GM12891 (cell line): ENCODE measurements around the gene SLC8A3.

Experiments used
- DNase-seq: peaks from one replicate; pipeline ENCODE4 v3.0.0; 2011; ENCODE audit warnings: low spot score; ENCODE audit not compliant: insufficient read length
- FAIRE-seq: peaks from 2 replicates; lab custom pipeline; 2011; peaks lifted over from hg19 to GRCh38; lab: Jason Lieb, UNC
- PAX5 ChIP-seq: IDR thresholded peaks from 2 replicates; pipeline ENCODE4 v1.6.1; 2011; ENCODE audit warnings: low read length, moderate library complexity, mild to moderate bottlenecking; ENCODE audit not compliant: insufficient read depth, severe bottlenecking
- POLR2A ChIP-seq: IDR thresholded peaks from 2 replicates; pipeline ENCODE4 v1.6.1; 2011; ENCODE audit warnings: low read depth, low read length, control low read depth
- POLR2AphosphoS5 ChIP-seq: IDR thresholded peaks from 2 replicates; pipeline ENCODE4 v1.6.1; 2011; ENCODE audit warnings: low read depth, low read length, control low read depth
- POU2F2 ChIP-seq: IDR thresholded peaks from 2 replicates; pipeline ENCODE4 v1.6.1; 2011; ENCODE audit warnings: low read depth, mild to moderate bottlenecking, control low read depth, low read length, moderate library complexity
- SPI1 ChIP-seq: IDR thresholded peaks from 2 replicates; pipeline ENCODE4 v1.6.1; 2011; ENCODE audit warnings: low read depth, low read length, control low read depth
- TAF1 ChIP-seq: IDR thresholded peaks from 2 replicates; pipeline ENCODE4 v1.6.1; 2011; ENCODE audit warnings: low read depth, low read length, control low read depth

The SLC8A3 gene

DNA sequence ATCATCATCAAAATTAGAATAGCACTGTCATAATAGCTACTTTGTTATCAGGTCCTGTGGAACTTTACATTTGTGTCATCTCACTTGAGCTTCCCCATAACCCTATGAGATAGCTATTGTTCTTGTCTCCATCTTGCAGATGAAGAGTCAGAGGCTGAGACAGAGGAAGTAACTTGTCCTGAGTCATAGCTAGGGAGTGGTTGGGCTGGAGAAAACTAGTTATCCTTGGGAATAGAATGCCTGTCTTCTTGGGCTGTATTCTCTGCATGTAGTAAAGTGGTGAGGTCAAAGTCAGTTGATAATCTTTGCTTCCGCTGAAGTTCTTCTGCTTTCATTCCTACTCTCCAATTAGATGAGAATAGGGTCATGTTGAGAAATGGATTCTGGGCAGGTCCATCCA, 192.5 kb downstream of the SLC8A3 start:
- FAIRE-seq (no peak), DNase-seq (no peak)
- no peak for TF ChIP-seq POLR2AphosphoS5
- no peak for TF ChIP-seq TAF1
- no peak for TF ChIP-seq POLR2A
- TF ChIP-seq POU2F2: no peak
- TF ChIP-seq SPI1: no peak
- no peak for TF ChIP-seq PAX5
